ENCODE data around the gene PGF.

PGF gene

GRCh38 chr14:74941676-74942097 is 13.7 kb downstream of the PGF start:
- peaks cover 4 to 11% of the 10 kb centered on the region in 2 donors for H3K4me1 ChIP-seq (ENCODE audit: control insufficient read depth in 2 of 2, insufficient read depth in 1 of 2, low read depth in 1 of 2, low read length in 2 of 2)
- no peak overlapping the region for H3K23ac ChIP-seq (ENCODE audit: low read depth, low read length, poor library complexity)
- H2AFZ ChIP-seq (ENCODE audit: low read length): peak overlapping the region; percentile 87
- H3K4ac ChIP-seq (ENCODE audit: low read length): no peak overlapping the region
- DNase-seq (ENCODE audit: low spot score): no peak
- no peak overlapping the region for H3K4me2 ChIP-seq (ENCODE audit: insufficient read depth, low read length, poor library complexity, severe bottlenecking)
- no peak overlapping the region for H3K27ac ChIP-seq (replicated peaks; ENCODE audit: low read length)
- H3K9ac ChIP-seq (ENCODE audit: low read depth, low read length, poor library complexity): no peak overlapping the region
- no peak overlapping the region for H4K8ac ChIP-seq (ENCODE audit: low read depth, low read length)
- no peak overlapping the region for H3K4me3 ChIP-seq (ENCODE audit: low read length in 2 of 2)
- H3K14ac ChIP-seq (ENCODE audit: low read length): peak overlapping the region; percentile 83
- H3K18ac ChIP-seq (ENCODE audit: low read length): peak overlapping the region; percentile 23
- no peak overlapping the region for H2BK15ac ChIP-seq (ENCODE audit: low read length)
- WGBS, 2 donors (ENCODE audit: extremely low coverage in 2 of 2, insufficient read length in 2 of 2, insufficient replicate concordance in 1 of 2): no CpG with 5 or more reads among the region's 13 CpGs
- no peaks in the 10 kb centered on the region for H3K9me3 ChIP-seq (replicated peaks in 1 of 2; ENCODE audit: control insufficient read depth in 2 of 2, insufficient read depth in 1 of 2, low read depth in 1 of 2, low read length in 2 of 2)
- no peak overlapping the region for H4K91ac ChIP-seq (ENCODE audit: low read depth, low read length, poor library complexity)
- H3K36me3 ChIP-seq (replicated peaks in 1 of 2; ENCODE audit: control insufficient read depth in 2 of 2, insufficient read depth in 2 of 2, low read length in 2 of 2): no peaks in the 10 kb centered on the region
- H3K79me1 ChIP-seq (ENCODE audit: low read depth, low read length): no peaks in the 10 kb centered on the region
- no peak overlapping the region for H2AK5ac ChIP-seq (ENCODE audit: low read depth, low read length)
- H2BK5ac ChIP-seq (ENCODE audit: low read length): peak overlapping the region; percentile 14
- H3K27me3 ChIP-seq (ENCODE audit: control insufficient read depth in 3 of 3, insufficient read depth in 3 of 3, low read depth in 1 of 3, low read length in 3 of 3): peaks cover 0 to 14% (median 0%) of the 10 kb centered on the region in 3 experiments
- no peak overlapping the region for H2BK12ac ChIP-seq (ENCODE audit: low read length)
- no peak overlapping the region for H2BK120ac ChIP-seq (ENCODE audit: low read depth, low read length)

GRCh38 chr14:74940956-74941565 is 14.3 kb downstream of the PGF start:
- Histone ChIP-seq H2BK15ac (ENCODE audit: low read length) (no peak overlapping the region), H3K14ac (ENCODE audit: low read length) (no peak overlapping the region), H3K79me1 (ENCODE audit: low read depth, low read length) (no peaks in the 10 kb centered on the region), H3K4me1 (ENCODE audit: control insufficient read depth in 2 of 2, insufficient read depth in 1 of 2, low read depth in 1 of 2, low read length in 2 of 2) (peaks cover 4 to 11% of the 10 kb centered on the region in 2 donors), H3K4ac (ENCODE audit: low read length) (no peak overlapping the region), H3K9me3 (replicated peaks in 1 of 2; ENCODE audit: control insufficient read depth in 2 of 2, insufficient read depth in 1 of 2, low read depth in 1 of 2, low read length in 2 of 2) (no peaks in the 10 kb centered on the region), H3K18ac (ENCODE audit: low read length) (peak overlapping the region; percentile 16), H3K23ac (ENCODE audit: low read depth, low read length, poor library complexity) (no peak overlapping the region), H2AFZ (ENCODE audit: low read length) (peak overlapping the region; percentile 87), H2BK120ac (ENCODE audit: low read depth, low read length) (no peak overlapping the region), H3K9ac (ENCODE audit: low read depth, low read length, poor library complexity) (no peak overlapping the region), H2BK12ac (ENCODE audit: low read length) (no peak overlapping the region), H4K8ac (ENCODE audit: low read depth, low read length) (no peak overlapping the region), H2BK5ac (ENCODE audit: low read length) (no peak overlapping the region), H2AK5ac (ENCODE audit: low read depth, low read length) (no peak overlapping the region), H3K27me3 (ENCODE audit: control insufficient read depth in 3 of 3, insufficient read depth in 3 of 3, low read depth in 1 of 3, low read length in 3 of 3) (peaks cover 0 to 18% (median 0%) of the 10 kb centered on the region in 3 experiments), H3K4me2 (ENCODE audit: insufficient read depth, low read length, poor library complexity, severe bottlenecking) (no peak overlapping the region), H3K36me3 (replicated peaks in 1 of 2; ENCODE audit: control insufficient read depth in 2 of 2, insufficient read depth in 2 of 2, low read length in 2 of 2) (no peaks in the 10 kb centered on the region), H3K27ac (replicated peaks; ENCODE audit: low read length) (no peak overlapping the region), H3K4me3 (ENCODE audit: low read length in 2 of 2) (no peak overlapping the region), H4K91ac (ENCODE audit: low read depth, low read length, poor library complexity) (no peak overlapping the region)
- no peak for DNase-seq (ENCODE audit: low spot score)
- no CpG with 5 or more reads among the region's 18 CpGs for WGBS, 2 donors (ENCODE audit: extremely low coverage in 2 of 2, insufficient read length in 2 of 2, insufficient replicate concordance in 1 of 2)

GRCh38 chr14:74938531-74939495 is 16.6 kb downstream of the PGF start:
- H4K8ac ChIP-seq (ENCODE audit: low read depth, low read length): no peak overlapping the region
- peaks cover 11 to 14% of the 10 kb centered on the region in 2 donors for H3K4me1 ChIP-seq (ENCODE audit: control insufficient read depth in 2 of 2, insufficient read depth in 1 of 2, low read depth in 1 of 2, low read length in 2 of 2)
- H3K27ac ChIP-seq (replicated peaks; ENCODE audit: low read length): no peak overlapping the region
- no peak overlapping the region for H2AFZ ChIP-seq (ENCODE audit: low read length)
- H3K14ac ChIP-seq (ENCODE audit: low read length): no peak overlapping the region
- no peak overlapping the region for H2BK12ac ChIP-seq (ENCODE audit: low read length)
- no peak overlapping the region for H2BK120ac ChIP-seq (ENCODE audit: low read depth, low read length)
- H3K23ac ChIP-seq (ENCODE audit: low read depth, low read length, poor library complexity): no peak overlapping the region
- H3K4ac ChIP-seq (ENCODE audit: low read length): no peak overlapping the region
- H2BK15ac ChIP-seq (ENCODE audit: low read length): no peak overlapping the region
- no peak overlapping the region for H3K4me2 ChIP-seq (ENCODE audit: insufficient read depth, low read length, poor library complexity, severe bottlenecking)
- peaks cover 0 to 25% (median 0%) of the 10 kb centered on the region in 3 experiments for H3K27me3 ChIP-seq (ENCODE audit: control insufficient read depth in 3 of 3, insufficient read depth in 3 of 3, low read depth in 1 of 3, low read length in 3 of 3)
- whole genome bisulfite sequencing, 2 donors (ENCODE audit: extremely low coverage in 2 of 2, insufficient read length in 2 of 2, insufficient replicate concordance in 1 of 2): no CpG with 5 or more reads among the region's 10 CpGs
- H3K9ac ChIP-seq (ENCODE audit: low read depth, low read length, poor library complexity): peak overlapping the region; percentile 47
- no peak overlapping the region for H2BK5ac ChIP-seq (ENCODE audit: low read length)
- H3K18ac ChIP-seq (ENCODE audit: low read length): peak overlapping the region; percentile 25
- no peaks in the 10 kb centered on the region for H3K79me1 ChIP-seq (ENCODE audit: low read depth, low read length)
- no peak for DNase-seq (ENCODE audit: low spot score)
- H4K91ac ChIP-seq (ENCODE audit: low read depth, low read length, poor library complexity): no peak overlapping the region
- H2AK5ac ChIP-seq (ENCODE audit: low read depth, low read length): no peak overlapping the region
- no peaks in the 10 kb centered on the region for H3K36me3 ChIP-seq (replicated peaks in 1 of 2; ENCODE audit: control insufficient read depth in 2 of 2, insufficient read depth in 2 of 2, low read length in 2 of 2)
- peak overlapping the region in 1 of 2 donors; percentile 32 for H3K4me3 ChIP-seq (ENCODE audit: low read length in 2 of 2)
- H3K9me3 ChIP-seq (replicated peaks in 1 of 2; ENCODE audit: control insufficient read depth in 2 of 2, insufficient read depth in 1 of 2, low read depth in 1 of 2, low read length in 2 of 2): no peaks in the 10 kb centered on the region

- no peak overlapping the region for H4K8ac ChIP-seq (ENCODE audit: low read depth, low read length)
- no peak for DNase-seq (ENCODE audit: low spot score)
- H3K4ac ChIP-seq (ENCODE audit: low read length): no peak overlapping the region
- no peak overlapping the region for H2AFZ ChIP-seq (ENCODE audit: low read length)
- no peak overlapping the region for H4K91ac ChIP-seq (ENCODE audit: low read depth, low read length, poor library complexity)
- peaks cover 11 to 14% of the 10 kb centered on the region in 2 donors for H3K4me1 ChIP-seq (ENCODE audit: control insufficient read depth in 2 of 2, insufficient read depth in 1 of 2, low read depth in 1 of 2, low read length in 2 of 2)
- H2BK5ac ChIP-seq (ENCODE audit: low read length): no peak overlapping the region
- H3K27ac ChIP-seq (replicated peaks; ENCODE audit: low read length): no peak overlapping the region
- no peak overlapping the region for H3K9ac ChIP-seq (ENCODE audit: low read depth, low read length, poor library complexity)
- no peak overlapping the region for H3K4me2 ChIP-seq (ENCODE audit: insufficient read depth, low read length, poor library complexity, severe bottlenecking)
- no peak overlapping the region for H3K4me3 ChIP-seq (ENCODE audit: low read length in 2 of 2)
- no peaks in the 10 kb centered on the region for H3K79me1 ChIP-seq (ENCODE audit: low read depth, low read length)
- peaks cover 0 to 29% (median 0%) of the 10 kb centered on the region in 3 experiments for H3K27me3 ChIP-seq (ENCODE audit: control insufficient read depth in 3 of 3, insufficient read depth in 3 of 3, low read depth in 1 of 3, low read length in 3 of 3)
- no peak overlapping the region for H2BK120ac ChIP-seq (ENCODE audit: low read depth, low read length)
- no peak overlapping the region for H3K18ac ChIP-seq (ENCODE audit: low read length)
- no peak overlapping the region for H3K23ac ChIP-seq (ENCODE audit: low read depth, low read length, poor library complexity)
- WGBS, 2 donors (ENCODE audit: extremely low coverage in 2 of 2, insufficient read length in 2 of 2, insufficient replicate concordance in 1 of 2): no CpG with 5 or more reads among the region's 2 CpGs
- H3K36me3 ChIP-seq (replicated peaks in 1 of 2; ENCODE audit: control insufficient read depth in 2 of 2, insufficient read depth in 2 of 2, low read length in 2 of 2): no peaks in the 10 kb centered on the region
- H2BK15ac ChIP-seq (ENCODE audit: low read length): no peak overlapping the region
- no peak overlapping the region for H2AK5ac ChIP-seq (ENCODE audit: low read depth, low read length)
- H3K14ac ChIP-seq (ENCODE audit: low read length): no peak overlapping the region
- no peak overlapping the region for H2BK12ac ChIP-seq (ENCODE audit: low read length)
- H3K9me3 ChIP-seq (replicated peaks in 1 of 2; ENCODE audit: control insufficient read depth in 2 of 2, insufficient read depth in 1 of 2, low read depth in 1 of 2, low read length in 2 of 2): no peaks in the 10 kb centered on the region
Observed at GRCh38 chr14:74937171-74937570, 18.2 kb downstream of the PGF start.
